A673 (cell line): ENCODE measurements around the gene CD86. TPM values are rescaled to one million over a fixed set of nuclear protein-coding genes. Genes with fewer than 3 reads are reported as not detected.
"Not testable (repeated sequence)": the region's sequence is repeated elsewhere in the genome, so short reads cannot be mapped to it uniquely, and the experiment has no call there.

Experiments
- BruUV-seq: library from RNA; stranded (reverse); fragments of 400-500 nt; replicated peaks from 2 replicates; lab custom pipeline; 2021; lab: Mats Ljungman, UMichigan
- CTCF ChIA-PET: fragments of 300-600 bp; sonication (Branson Sonifier 250); formaldehyde crosslinking; loops from one replicate; lab custom pipeline; 2022; ENCODE audit warnings: antibody characterized with exemption; lab: Charles Lee
- POLR2A ChIA-PET: fragments of 300-600 bp; sonication (Branson Sonifier 250); formaldehyde crosslinking; loops from one replicate; lab custom pipeline; 2022; ENCODE audit warnings: antibody characterized with exemption; ENCODE audit not compliant: low non-redundant PET; lab: Charles Lee
- DNase-seq: peaks from one replicate; pipeline ENCODE4 v3.0.0-alpha.2; 2015; ENCODE audit warnings: low spot score
- H3K27ac ChIP-seq: fragments of 200-600 bp; sonication (generic); 2 replicates; pipeline ENCODE4 v1.5.1; 2016; ENCODE audit warnings: mixed run types, low read depth, mild to moderate bottlenecking, mixed read lengths, antibody characterized with exemption, low read length; ENCODE audit not compliant: poor library complexity, severe bottlenecking
- H3K27me3 ChIP-seq: fragments of 200-600 bp; sonication (generic); replicated peaks from 2 replicates; pipeline ENCODE4 v1.6.1; 2017; ENCODE audit warnings: mixed run types, low read depth, mild to moderate bottlenecking, mixed read lengths, antibody characterized with exemption, low read length; ENCODE audit not compliant: insufficient read depth, poor library complexity
- H3K36me3 ChIP-seq: fragments of 200-600 bp; sonication (generic); 2 replicates; pipeline ENCODE4 v1.6.1; 2016; ENCODE audit warnings: mixed run types, mild to moderate bottlenecking, mixed read lengths, antibody characterized with exemption, low read length; ENCODE audit not compliant: insufficient read depth, poor library complexity, severe bottlenecking
- H3K4me1 ChIP-seq: fragments of 200-600 bp; sonication (generic); 2 replicates; pipeline ENCODE4 v1.6.1; 2017; ENCODE audit warnings: mixed run types, mild to moderate bottlenecking, mixed read lengths, antibody characterized with exemption, low read length; ENCODE audit not compliant: insufficient read depth, poor library complexity, severe bottlenecking
- H3K4me3 ChIP-seq: fragments of 200-600 bp; sonication (generic); 2 replicates; pipeline ENCODE4 v1.5.1; 2016; ENCODE audit warnings: low read depth, mixed run types, mild to moderate bottlenecking, mixed read lengths, low read length; ENCODE audit not compliant: poor library complexity, severe bottlenecking
- H3K9me3 ChIP-seq: fragments of 200-600 bp; sonication (generic); 2 replicates; pipeline ENCODE4 v1.6.1; 2016; ENCODE audit warnings: mixed run types, low read depth, mild to moderate bottlenecking, mixed read lengths, antibody characterized with exemption, low read length; ENCODE audit not compliant: poor library complexity, severe bottlenecking
- CTCF ChIP-seq: fragments of 300-800, 200-600 bp; sonication (generic); conservative IDR thresholded peaks from 2 replicates; pipeline ENCODE4 v1.5.1; 2017; ENCODE audit warnings: low read depth, mild to moderate bottlenecking, antibody characterized with exemption, low read length, moderate library complexity, mixed read lengths
- EZH2 ChIP-seq: fragments of 200-600 bp; sonication (generic); IDR thresholded peaks from 2 replicates; pipeline ENCODE4 v1.6.1; 2017; ENCODE audit warnings: borderline replicate concordance, low read depth, mild to moderate bottlenecking, mixed read lengths, antibody characterized with exemption, low read length; ENCODE audit not compliant: poor library complexity, severe bottlenecking
- intact Hi-C: fragments of 100-400 bp; cut with micrococcal nuclease; formaldehyde crosslinking; loops from one replicate; pipeline ENCODE4 v1.10.0; 2022; ENCODE audit not compliant: unreplicated experiment
- total RNA-seq: library from RNA; stranded (reverse); gene quantifications from 2 replicates; pipeline ENCODE4 v1.2.3, GENCODE V29; 2021

CD86 gene
- total RNA-seq, 1 experiment from 2014 or later, result not detected

GRCh38 chr3:122031123-122031468, 24.1 kb upstream of the CD86 start:
- ChIA-PET POLR2A (no interaction called here), CTCF (no interaction called here)
- no peak for DNase-seq
- no peak overlapping the region for H3K27ac ChIP-seq
- intact Hi-C loops, result no loop called here
- H3K9me3 ChIP-seq, result no peaks in the 10 kb centered on the region
- no peak overlapping the region for H3K4me3 ChIP-seq
- H3K27me3 ChIP-seq, result no peaks in the 10 kb centered on the region
- H3K36me3 ChIP-seq, result no peaks in the 10 kb centered on the region
- H3K4me1 ChIP-seq, result peaks cover 4% of the 10 kb centered on the region
- no peak for TF ChIP-seq EZH2
- TF ChIP-seq CTCF, result no peak
- BruUV-seq, result no TSS peak

GRCh38 chr3:122032531-122032930, 22.6 kb upstream of the CD86 start:
- peaks cover 8% of the 10 kb centered on the region for H3K9me3 ChIP-seq
- peaks cover 4% of the 10 kb centered on the region for H3K4me1 ChIP-seq
- ChIA-PET POLR2A (no interaction called here), CTCF (no interaction called here)
- no TSS peak for BruUV-seq
- no peak for TF ChIP-seq CTCF
- H3K4me3 ChIP-seq, result no peak overlapping the region
- no peaks in the 10 kb centered on the region for H3K36me3 ChIP-seq
- H3K27me3 ChIP-seq, result no peaks in the 10 kb centered on the region
- DNase-seq, result no peak
- intact Hi-C loops, result no loop called here
- H3K27ac ChIP-seq, result no peak overlapping the region

- Histone ChIP-seq H3K4me3 (no peak overlapping the region), H3K27me3 (no peaks in the 10 kb centered on the region), H3K27ac (no peak overlapping the region), H3K9me3 (peaks cover 11% of the 10 kb centered on the region), H3K36me3 (no peaks in the 10 kb centered on the region), H3K4me1 (peaks cover 4% of the 10 kb centered on the region)
- ChIA-PET POLR2A (no interaction called here), CTCF (no interaction called here)
- no TSS peak for BruUV-seq
- DNase-seq, result no peak
- no peak for TF ChIP-seq EZH2
- TF ChIP-seq CTCF, result no peak
- intact Hi-C loops, result no loop called here
Observed at GRCh38 chr3:122033023-122033422, 22.1 kb upstream of the CD86 start.

- H3K9me3 ChIP-seq, H3K27ac ChIP-seq, intact Hi-C loops, H3K4me3 ChIP-seq, CTCF ChIA-PET, H3K4me1 ChIP-seq, H3K27me3 ChIP-seq, H3K36me3 ChIP-seq, DNase-seq, BruUV-seq, POLR2A ChIA-PET: not testable (repeated sequence)
Observed at GRCh38 chr3:122047296-122047695, 7.9 kb upstream of the CD86 start.

- intact Hi-C loops, H3K4me3 ChIP-seq, BruUV-seq, DNase-seq, H3K36me3 ChIP-seq, POLR2A ChIA-PET, H3K9me3 ChIP-seq, CTCF ChIA-PET, H3K27ac ChIP-seq, H3K4me1 ChIP-seq, H3K27me3 ChIP-seq: not testable (repeated sequence)
Observed at GRCh38 chr3:122047773-122048172, 7.4 kb upstream of the CD86 start.
